Tibial nerve (tissue), 3 donors: ENCODE results near the gene UGT1A3.

Experiments
- CTCF ChIP-seq, 5 experiments: fragments of 200-600 bp in 3 of 5; fragments of 450-650 bp in 2 of 5; sonication (generic) in 3 of 5; IDR thresholded peaks; one replicate each; pipeline ENCODE4 v1.5.1; 2016 to 2019; ENCODE audit warnings: antibody characterized with exemption in 5 of 5, mild to moderate bottlenecking in 3 of 5, moderate library complexity in 2 of 5
- POLR2A ChIP-seq, 2 donors: fragments of 450-650 bp; IDR thresholded peaks; one replicate each; pipeline ENCODE4 v1.6.1; 2017; ENCODE audit warnings: antibody characterized with exemption in 2 of 2, mild to moderate bottlenecking in 2 of 2, moderate library complexity in 2 of 2

GRCh38 chr2:233800208-233800607 is 71.4 kb downstream of the UGT1A3 start:
- TF ChIP-seq CTCF (IDR thresholded peaks at IDR 0.05) (no peak), POLR2A (IDR thresholded peaks at IDR 0.05) (no peak)
